HG03520 (cell line): ENCODE results near the gene STXBP6.
"Not testable (repeated sequence)": the region's sequence is repeated elsewhere in the genome, so short reads cannot be mapped to it uniquely, and the experiment has no call there.

Experiments used
- ATAC-seq: cut with Tn5 transposase; IDR thresholded peaks from one replicate; pipeline ENCODE4 v1.9.1; 2021; ENCODE audit warnings: mild to moderate bottlenecking, moderate library complexity; ENCODE audit not compliant: unreplicated experiment

STXBP6 gene

GRCh38 chr14:24813819-24814259 lies 236.1 kb downstream of the STXBP6 start:
- ATAC-seq: no peak

- ATAC-seq: no peak
Observed at GRCh38 chr14:24813089-24813815, 236.7 kb downstream of the STXBP6 start.

GRCh38 chr14:24809135-24809534 lies 240.8 kb downstream of the STXBP6 start:
- ATAC-seq: no peak

GRCh38 chr14:24808412-24808811 lies 241.5 kb downstream of the STXBP6 start:
- no peak for ATAC-seq

GRCh38 chr14:24806061-24806678 lies 243.8 kb downstream of the STXBP6 start:
- ATAC-seq: no peak

GRCh38 chr14:24804552-24805212 lies 245.3 kb downstream of the STXBP6 start:
- ATAC-seq: no peak

GRCh38 chr14:24803933-24804494 lies 245.9 kb downstream of the STXBP6 start:
- no peak for ATAC-seq

GRCh38 chr14:24803426-24803825 lies 246.5 kb downstream of the STXBP6 start:
- ATAC-seq: not testable (repeated sequence)

GRCh38 chr14:24802236-24802635 lies 247.7 kb downstream of the STXBP6 start:
- no peak for ATAC-seq

- no peak for ATAC-seq
Observed at GRCh38 chr14:24801024-24801423, 248.9 kb downstream of the STXBP6 start.

GRCh38 chr14:24798911-24799462 lies 251.0 kb downstream of the STXBP6 start:
- ATAC-seq: no peak

- ATAC-seq: no peak
Observed at GRCh38 chr14:24795406-24795805, 254.5 kb downstream of the STXBP6 start.

GRCh38 chr14:24794644-24795305 lies 255.2 kb downstream of the STXBP6 start:
- no peak for ATAC-seq

- no peak for ATAC-seq
Observed at GRCh38 chr14:24790196-24790595, 259.8 kb downstream of the STXBP6 start.

GRCh38 chr14:24789378-24789884 lies 260.5 kb downstream of the STXBP6 start:
- no peak for ATAC-seq

GRCh38 chr14:24785698-24786097 lies 264.2 kb downstream of the STXBP6 start:
- ATAC-seq: no peak

- ATAC-seq: no peak
Observed at GRCh38 chr14:24784981-24785380, 265.0 kb downstream of the STXBP6 start.

GRCh38 chr14:24783791-24784190 lies 266.2 kb downstream of the STXBP6 start:
- ATAC-seq: no peak

- ATAC-seq: no peak
Observed at GRCh38 chr14:24780281-24780680, 269.7 kb downstream of the STXBP6 start.

- ATAC-seq: no peak
Observed at GRCh38 chr14:24777678-24778077, 272.3 kb downstream of the STXBP6 start.

GRCh38 chr14:24775950-24776349 lies 274.0 kb downstream of the STXBP6 start:
- no peak for ATAC-seq
